GM19324 (cell line): Measurements from ENCODE around the gene AFF1.
"Not testable (repeated sequence)": the region's sequence is repeated elsewhere in the genome, so short reads cannot be mapped to it uniquely, and the experiment has no call there.

Experiments
- ATAC-seq: cut with Tn5 transposase; IDR thresholded peaks from one replicate; pipeline ENCODE4 v1.9.1; 2021; ENCODE audit warnings: mild to moderate bottlenecking, moderate library complexity; ENCODE audit not compliant: unreplicated experiment, low FRiP score

AFF1 gene

DNA sequence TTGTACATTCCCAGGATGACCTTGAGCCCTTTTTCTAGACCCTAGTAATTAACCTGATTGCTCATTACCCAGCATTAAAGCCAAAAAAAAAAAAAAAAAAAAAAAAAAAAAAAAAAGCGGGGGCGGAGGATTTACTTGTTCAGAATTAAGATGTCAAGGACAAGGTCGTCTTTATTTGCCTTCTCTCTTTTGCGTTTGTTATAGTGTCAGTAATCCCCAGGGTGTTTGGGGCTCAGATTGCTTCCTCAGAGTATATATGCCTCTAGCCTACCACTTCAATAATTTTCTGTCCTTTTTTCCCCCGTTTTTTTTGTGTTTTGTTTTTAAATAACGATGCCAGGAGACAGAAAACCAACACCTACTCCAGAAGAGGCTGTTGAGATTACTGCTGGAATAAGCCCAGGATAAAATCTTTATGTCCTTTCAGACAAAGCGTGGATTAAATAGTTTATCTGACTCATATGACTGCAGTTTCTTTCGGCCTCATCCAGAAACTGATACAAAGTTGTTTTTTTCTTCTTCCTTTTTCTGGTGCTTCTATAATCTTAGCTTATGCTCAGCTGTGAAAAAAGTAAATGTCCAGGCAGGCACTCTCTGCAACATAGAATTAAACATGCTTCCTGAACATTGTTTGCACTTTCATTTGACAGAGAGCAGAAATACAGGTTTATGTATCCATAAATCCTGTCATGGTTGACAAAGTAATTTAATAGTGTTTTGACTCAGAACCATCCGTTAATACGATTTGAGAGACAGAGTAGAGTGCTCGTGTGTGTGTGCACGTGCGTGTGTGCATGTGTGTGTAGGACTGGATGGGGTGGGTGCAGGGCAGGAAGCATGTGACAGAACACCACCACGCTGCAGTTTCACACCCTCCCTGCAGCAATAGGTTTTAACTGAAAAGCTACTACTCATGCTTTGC lies 138.6 kb downstream of the AFF1 start:
- peak; percentile 85 for ATAC-seq

DNA sequence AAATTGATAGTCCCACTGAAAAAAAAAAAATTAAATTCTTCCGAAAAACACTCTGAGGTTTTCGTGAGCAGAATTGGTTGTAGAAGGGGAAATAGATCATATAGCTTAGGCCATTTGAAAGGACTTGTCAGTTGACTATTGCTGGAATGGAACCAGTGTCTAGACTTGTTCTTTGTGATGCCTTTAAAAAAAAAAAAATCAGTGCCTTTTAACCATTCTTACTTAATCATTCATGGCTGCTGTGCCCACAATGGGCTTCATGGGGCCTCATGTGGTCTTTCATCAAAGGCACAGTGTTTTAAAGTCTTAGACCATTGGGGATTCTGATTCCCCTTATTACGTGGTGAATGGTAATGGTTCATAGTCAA lies 139.3 kb downstream of the AFF1 start:
- peak; percentile 21 for ATAC-seq

DNA sequence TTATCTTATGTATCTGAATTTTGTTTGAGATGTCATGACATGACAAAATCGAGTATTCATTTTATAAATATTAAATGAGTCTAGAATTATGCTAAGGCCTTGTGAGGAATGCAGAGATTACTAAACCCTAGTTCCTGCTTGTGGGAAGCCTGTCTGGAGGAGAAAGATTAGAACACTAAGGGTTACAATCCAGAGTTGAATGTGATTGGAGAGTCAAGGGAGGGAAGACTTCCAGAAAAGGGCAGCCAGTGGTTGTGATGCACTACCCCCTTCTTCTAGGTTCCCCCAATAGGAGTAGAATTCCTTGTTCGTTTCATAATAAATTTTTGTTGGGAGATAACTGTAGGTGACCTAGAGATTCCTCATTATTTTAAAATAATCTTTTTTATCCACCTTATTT lies 141.1 kb downstream of the AFF1 start:
- ATAC-seq = no peak

DNA sequence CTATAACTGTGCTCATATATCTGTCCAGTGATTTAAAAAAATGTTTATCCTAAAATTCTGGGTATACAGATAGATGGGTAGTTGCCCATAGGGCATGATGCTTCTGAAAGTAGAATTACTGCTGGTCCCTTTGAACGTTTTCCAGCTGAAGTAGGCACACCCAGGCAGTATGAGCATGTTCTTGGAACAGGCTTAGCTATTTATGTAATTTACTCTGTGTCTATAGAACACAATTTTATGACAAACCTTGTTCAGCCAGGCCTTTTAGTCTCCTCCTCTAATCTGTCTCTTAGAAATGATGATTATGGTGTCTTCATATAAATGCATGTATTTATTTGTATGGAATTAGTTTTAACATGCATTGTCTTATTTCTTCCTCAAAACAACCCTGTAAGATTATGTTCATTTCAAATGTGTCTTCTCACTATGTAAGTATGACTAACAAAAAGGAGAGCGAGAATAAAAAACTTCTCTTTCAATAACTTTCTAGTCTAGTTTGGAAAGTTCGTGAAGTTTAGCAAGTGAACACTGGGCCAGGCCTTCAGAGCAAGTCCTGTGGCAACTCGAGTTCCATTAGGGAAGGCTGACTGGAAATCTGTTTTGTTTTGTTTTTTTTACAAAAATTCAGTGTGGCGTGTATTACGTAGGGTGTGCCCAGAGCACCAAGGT lies 142.0 kb downstream of the AFF1 start:
- no peak for ATAC-seq

DNA sequence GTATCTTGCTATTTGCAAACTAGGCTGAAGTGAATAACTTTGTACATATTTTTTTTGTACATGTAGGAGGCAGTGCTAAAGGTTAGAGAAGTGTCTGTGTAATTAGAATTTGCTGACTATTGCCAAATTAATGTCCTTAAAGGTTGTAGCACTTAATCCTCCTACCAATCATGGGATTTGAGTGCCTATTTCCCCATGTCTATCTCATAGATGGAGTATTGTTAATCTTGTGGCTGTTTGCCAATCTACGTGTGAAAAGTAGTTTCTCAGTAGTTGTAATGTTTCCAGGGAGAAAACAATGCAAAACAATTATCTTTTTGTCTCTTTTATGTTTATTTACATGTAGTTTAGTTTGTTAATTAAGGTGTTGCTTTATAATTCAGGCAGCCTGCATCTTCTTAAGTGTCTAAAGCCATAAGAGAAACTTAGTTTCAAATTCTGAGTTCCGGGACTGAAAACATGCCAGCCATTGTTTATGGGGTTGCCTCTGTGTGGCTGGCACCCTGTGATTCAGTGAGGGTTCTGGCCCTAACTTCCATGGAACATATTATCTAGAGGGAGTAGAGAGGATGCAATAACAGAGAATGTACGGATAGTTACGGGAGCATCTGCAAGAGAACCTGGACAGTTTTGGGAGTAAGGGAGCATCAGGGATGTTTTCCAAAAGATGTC lies 143.2 kb downstream of the AFF1 start:
- ATAC-seq = no peak

DNA sequence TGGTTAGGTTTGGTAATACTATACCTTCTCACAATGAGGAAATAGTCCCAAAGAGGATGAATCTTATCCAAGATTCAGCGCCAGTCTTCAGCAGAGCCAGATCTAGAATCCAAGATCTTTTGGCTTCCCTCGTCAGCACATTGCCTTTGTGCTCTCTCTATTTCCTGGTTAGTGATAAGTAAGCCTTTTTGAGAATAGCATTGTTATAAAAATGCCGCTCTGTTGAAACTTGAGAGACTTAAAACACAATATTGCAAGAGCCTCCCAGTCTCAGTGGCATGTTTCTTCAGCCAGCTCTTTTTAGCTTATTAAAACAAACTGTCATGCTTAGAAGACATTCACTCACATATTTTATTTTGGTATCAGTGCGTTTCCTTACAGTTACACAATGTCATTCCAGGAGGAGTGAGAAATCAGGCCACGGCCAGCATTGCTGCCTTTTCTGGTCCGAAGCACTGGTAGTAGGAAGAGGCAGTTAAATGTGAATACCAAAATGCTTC lies 144.2 kb downstream of the AFF1 start:
- ATAC-seq = no peak

DNA sequence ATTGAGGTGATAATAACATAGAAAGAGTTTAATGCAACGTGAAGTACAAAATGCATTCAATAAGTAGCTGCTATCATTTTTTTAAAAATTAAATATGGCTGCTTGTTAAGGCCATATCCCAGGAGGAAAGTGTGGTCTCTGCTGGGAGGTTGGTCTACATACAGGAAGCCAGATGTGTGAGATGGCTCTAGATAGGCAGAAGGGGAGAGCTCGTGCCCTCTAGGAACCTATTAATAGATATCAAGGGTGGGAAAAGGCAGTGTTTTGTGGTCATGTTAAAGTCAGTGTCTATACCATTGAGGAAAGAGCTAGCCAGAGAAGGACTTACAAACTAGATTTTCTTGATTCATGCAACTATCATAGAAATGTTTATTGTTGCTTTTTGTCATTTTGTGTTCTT lies 145.2 kb downstream of the AFF1 start:
- no peak for ATAC-seq

DNA sequence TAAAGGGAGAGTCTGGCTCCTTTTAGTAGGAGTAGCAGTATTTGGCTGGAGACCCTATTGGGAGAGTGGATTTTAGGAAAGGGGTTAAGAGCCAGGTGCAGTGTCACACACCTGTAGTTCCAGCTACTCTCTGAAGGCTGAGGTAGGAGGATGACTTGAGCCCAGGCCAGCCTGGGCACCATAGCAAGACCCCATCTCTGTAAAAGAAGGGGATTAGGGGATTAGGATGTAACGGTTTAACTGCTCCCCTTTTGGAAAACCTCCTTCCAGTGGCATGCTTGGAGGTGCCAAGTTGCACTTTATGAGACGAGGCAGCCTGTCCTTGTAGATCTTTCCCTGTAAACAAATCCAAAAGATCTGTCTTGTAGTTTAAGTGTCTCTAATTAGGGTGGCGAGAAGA lies 145.7 kb downstream of the AFF1 start:
- no peak for ATAC-seq

DNA sequence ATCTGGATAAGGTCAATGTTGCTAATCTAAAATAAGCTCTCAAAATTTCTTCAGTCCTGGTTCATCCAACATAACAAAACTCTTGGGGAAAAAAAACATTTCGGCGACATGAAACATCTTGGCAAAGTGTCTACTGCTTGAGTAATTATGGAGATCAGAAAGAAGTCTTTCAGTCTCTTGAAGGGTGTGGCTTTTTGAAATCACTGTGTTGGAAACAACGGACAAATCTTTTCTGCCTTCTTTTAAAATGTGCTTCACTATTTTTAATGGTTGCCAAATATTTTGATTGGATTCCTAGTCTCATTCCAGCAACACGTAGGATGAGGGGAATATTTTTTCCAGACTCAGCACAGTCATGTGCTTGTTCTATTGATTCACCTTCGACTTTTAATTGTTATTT lies 147.0 kb downstream of the AFF1 start:
- no peak for ATAC-seq

DNA sequence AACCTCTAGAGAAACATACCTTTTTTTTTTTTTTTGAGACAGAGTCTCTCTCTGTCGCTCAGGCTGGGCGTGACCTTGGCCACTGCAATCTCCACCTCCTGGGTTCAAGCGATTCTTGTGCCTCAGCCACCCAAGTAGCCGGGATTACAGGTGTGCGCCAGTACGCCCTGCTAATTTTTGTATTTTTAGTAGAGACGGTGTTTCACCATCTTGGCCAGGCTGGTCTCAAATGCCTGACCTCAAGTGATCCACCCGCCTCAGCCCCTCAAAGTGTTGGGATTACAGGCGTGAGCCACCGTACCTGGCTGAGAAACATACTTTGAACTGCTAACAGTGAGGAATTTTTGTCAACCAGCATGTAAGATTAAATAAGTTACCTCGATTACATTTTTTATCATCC lies 150.9 kb downstream of the AFF1 start:
- ATAC-seq = not testable (repeated sequence)

DNA sequence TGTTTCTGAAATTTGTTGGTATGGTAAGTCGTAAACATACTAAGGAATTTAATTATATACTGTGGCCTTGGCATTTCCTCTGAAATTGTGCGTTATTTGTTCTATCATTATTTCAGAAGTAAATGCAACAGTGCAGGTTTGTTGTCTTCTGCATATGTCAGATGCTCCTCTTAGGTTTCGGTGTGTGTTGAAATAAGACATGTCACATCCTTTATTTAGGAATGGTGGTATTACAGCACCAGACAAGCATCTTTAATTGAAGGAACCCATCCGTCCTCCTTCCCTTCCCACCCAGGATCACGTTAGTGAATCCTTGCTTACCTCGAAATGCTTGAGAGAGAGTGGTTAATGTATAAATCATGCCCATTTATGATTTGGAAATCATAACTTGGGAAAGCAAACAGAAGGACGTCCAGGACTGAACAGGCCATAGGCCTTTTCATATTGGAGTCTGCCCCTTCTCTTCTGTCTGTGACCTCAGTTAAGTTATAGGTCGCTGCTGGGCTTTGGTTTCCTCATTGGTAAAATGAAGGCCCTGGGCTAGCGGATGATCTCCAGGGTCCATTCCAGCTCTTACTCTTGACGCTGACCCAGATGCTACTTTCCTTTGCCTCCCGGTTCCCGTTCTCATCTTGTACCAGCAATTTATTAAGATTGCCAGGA lies 151.5 kb downstream of the AFF1 start:
- ATAC-seq = no peak

DNA sequence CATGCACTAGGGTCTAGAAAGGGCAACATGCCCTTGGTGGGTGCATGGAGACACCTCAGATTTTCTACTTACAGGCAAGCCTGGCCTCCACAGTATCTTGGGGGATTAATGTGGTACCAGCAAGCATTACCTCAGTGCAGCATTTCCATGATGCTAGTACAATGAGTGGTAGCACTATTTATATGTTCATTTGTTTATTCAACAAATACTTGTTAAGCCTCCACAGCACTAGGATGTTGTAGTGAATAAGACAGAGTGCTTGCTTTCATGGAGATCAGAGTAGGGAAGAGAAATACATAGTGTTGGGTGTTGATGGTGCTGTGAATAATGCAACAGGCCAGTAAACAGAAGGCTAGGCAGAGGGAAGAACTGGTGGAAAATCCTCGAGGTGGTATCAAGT lies 152.2 kb downstream of the AFF1 start:
- ATAC-seq = no peak

DNA sequence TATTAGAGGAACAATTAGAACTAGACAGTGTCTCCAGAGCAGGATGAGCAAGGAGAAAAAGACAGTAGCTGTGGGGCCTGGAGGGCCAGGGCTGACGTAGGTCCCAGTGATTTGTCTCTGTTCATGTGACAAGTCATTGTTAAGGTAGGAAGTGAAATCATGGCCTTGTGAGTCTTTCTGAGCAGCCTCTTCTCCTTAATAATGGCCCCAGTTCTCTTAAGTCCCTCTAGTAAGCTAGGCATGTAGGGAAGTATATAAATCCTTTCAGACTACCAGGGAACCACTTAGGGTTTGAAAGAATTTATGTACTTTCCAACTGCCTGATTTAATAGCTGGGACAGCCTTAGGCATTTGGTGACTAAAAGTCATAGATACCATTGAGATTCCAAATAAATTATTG lies 152.6 kb downstream of the AFF1 start:
- no peak for ATAC-seq

DNA sequence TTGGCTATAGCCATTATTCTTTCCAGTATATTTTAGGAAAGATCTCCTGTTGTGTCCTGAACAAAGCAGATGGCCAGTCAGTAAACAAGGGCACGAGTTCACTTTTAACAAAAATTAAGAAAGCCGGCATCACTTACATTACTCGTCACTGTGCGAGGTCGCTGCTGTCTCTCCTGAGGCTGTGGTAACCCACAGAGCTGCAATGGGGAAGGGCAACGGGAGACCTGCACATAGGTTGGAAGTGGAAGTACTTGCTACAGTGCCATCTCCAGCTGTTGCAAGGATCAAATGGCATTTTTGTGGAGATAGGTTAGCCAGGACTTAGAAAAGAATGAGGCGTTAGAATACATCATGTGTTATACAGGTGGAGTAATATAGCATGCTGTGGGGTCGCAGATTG lies 153.4 kb downstream of the AFF1 start:
- ATAC-seq = no peak

DNA sequence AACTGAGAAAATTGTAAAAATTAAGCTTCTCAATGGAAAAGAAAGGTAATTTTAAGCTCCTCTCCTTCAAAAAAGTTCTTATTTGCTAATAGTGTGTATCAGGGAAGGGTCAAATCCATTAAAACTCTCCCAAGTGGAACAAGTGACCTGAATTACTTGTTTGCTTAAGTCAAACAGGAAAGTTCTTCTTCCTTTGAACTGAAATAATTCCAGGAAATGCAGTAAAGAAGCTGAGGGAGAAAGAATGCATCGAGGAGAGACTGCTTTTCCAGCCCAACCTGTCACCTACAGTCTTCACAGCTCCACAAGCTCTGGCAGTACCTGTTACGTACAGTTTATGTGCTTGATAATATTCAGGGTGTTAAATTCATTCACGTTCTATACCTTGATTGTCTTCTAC lies 154.6 kb downstream of the AFF1 start:
- no peak for ATAC-seq

DNA sequence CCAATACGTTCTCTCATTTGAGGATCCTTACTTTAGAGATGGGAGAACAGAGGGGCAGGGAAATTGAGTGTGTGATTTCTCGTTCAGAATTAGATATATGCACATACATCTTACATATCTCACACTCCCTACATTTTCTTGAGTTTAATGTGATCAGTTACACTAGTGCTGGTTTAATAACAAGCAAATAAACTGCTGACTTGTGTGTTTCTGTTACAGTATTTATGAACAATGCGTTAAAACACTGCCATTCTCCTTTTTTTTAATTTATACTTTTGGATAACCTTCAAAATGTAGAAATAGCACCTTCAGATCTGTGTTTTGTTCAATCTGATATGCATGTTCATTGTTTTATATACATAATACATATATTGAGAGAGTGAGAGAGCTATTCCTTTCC lies 155.5 kb downstream of the AFF1 start:
- ATAC-seq = no peak

DNA sequence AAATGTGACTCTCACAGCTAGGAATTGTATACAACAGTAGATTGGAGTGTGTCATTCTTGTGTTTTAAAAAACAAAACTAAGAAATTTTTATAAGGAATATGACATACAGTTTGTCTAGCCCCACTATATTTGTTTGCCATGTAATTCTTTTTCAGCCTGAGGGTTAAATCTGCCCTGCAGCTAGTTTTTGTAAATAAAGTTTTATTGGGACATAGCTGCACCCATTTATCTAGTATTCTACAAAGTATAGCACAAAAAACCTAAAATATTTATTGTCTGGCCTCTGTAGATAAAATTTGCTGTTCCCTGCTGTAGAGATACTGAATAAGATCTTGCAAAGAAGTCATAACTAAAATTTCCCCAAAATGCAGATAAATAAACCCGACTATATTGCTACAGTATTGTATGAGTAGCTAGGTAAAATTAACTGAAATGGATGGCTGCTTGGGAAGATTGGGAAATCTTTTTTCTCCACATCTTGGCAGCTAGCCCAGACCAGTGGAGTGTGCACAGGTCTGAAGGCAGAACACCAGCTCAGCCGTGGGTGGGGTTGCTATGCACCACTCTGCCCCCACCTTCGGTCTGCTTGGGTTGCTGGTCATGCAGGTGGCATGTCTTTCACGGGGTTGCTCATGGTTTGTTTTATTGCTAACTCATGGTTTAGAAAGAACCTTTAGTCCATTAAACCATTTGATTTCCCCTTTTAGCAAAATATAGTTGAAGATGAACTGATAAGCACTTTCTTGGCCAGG lies 157.8 kb downstream of the AFF1 start:
- no peak for ATAC-seq

DNA sequence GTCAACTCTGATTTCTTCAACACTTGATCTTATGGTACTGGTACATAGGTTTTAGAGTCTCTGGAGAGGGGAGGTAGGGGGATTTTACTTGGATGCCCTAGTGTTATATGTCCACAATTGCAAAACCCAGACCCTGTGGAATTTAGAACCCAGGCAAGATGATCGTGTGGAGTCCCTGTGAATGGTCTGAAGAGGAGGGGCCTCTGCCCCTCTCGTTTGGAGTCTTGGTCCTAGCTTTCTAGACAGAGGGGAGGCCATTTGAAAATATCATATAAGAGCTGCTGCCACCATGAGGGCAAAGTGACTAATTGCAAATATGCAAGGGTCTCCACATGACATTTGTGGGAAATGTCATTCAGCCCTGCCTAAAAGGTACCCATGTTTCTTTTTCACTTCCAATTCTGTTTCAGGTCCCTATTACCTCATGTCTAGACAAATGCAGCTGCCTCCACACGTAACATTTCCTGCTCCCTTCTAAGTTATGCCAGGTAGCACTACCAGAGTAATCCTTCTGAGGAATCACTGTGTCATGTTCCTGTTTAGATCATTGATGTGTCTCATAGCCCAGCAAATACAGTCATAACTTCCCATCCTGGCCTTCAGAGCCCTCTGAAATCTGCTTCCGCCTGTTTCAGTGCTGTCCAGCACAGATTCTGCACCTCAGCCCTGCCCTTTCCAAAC lies 158.8 kb downstream of the AFF1 start:
- peak; percentile 81 for ATAC-seq

DNA sequence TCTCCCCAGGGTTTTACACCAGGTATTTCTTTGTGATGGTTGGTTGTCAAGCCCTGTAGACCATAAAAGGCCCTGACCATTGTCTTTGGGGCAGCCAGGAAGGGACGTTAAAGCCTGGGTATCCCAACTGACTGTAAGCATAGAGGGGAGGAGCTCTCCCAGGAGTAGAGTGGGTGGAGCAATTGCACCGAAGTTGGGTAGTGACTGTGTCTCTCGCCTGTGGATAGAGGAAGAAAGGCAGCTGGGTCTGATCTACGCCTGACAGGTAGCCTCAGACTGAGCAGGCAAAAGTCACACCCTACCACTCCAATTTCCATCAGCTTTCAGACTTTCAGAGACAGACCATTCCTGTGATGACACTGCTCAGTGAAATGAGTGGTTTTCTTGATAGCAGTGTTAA lies 162.3 kb downstream of the AFF1 start:
- no peak for ATAC-seq

DNA sequence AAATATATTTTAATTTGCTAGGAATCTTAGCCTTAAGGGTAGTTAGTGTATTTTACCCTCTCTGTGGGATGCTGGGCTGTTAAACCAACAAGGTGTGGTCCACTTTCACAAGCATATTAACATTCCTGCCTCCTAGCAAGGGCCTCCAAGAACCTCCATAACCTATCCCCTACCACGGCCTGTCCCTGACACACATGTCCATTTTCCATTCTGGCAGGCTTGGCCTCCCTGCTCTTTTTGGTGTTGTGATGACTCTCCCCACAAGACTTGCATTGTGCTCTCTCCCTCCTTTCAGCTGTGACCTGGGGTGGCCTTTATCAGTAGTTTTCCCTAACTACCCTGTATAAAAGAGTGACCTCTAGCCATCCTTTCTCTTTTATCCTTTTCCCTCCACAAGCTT lies 165.4 kb downstream of the AFF1 start:
- ATAC-seq = no peak
